IPS-18c (cell line): ENCODE measurements around the gene LOC128125822.
A peak's percentile ranks its signal among the peaks of the same experiment; 100 is the strongest.
"Not testable (repeated sequence)": the region's sequence is repeated elsewhere in the genome, so short reads cannot be mapped to it uniquely, and the experiment has no call there.

Experiments used
- H3K4me3 ChIP-seq: 2 replicates; pipeline ENCODE4 v1.7.0; 2013; ENCODE audit warnings: low read depth, mild to moderate bottlenecking, low read length, moderate library complexity; ENCODE audit not compliant: insufficient read depth
- H3K9me3 ChIP-seq: one replicate; pipeline ENCODE4 v1.6.1; 2013; ENCODE audit warnings: mild to moderate bottlenecking, low read length, moderate library complexity; ENCODE audit not compliant: control insufficient read depth, insufficient read depth

LOC128125822 gene

DNA sequence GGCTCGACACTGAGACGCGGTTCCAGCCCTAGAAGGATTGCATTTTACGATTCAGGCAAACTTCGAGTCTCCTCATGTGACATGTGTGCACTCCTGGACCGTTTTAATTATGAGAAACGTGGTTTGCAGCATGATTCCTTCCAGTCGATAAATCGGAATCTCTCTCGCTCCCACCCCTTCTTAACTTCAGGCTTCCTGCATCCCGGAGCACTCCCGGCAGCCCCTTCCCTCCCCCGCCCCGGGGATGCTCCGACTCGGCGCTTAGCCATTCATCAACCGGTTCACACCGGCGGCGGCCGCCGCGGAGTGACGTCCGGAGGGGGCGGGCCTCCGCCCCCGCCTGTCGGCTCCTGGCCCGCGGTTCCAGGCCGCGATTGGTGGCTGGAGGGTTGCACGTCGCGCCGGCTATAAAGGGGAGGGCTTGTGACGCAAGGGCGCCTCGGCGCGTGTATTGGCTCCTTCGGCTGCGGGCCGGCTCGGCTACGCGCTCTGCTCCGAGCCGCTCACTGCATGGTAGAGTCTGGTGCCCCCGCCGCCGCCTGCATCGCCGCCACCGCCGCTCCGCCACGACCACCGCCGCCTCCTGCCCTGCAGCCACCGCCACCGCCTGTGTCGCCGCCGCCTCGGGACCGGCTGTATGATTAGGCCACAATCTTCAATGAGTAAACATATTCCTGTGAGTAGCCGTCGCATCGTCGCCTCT is at the start of gene LOC128125822, which contains the start of gene PTP4A1:
Gene LOC128125822, plus strand, starts transcription at position 437 of the 703 bp plus-strand sequence.
Gene PTP4A1, plus strand, starts transcription at position 437 of the 703 bp plus-strand sequence. CDS start 4,401 bp downstream, outside the sequence.
- Histone ChIP-seq H3K4me3 (peak within 1 kb of the TSS; percentile 94), H3K9me3 (no peaks in the 10 kb centered on the region)

DNA sequence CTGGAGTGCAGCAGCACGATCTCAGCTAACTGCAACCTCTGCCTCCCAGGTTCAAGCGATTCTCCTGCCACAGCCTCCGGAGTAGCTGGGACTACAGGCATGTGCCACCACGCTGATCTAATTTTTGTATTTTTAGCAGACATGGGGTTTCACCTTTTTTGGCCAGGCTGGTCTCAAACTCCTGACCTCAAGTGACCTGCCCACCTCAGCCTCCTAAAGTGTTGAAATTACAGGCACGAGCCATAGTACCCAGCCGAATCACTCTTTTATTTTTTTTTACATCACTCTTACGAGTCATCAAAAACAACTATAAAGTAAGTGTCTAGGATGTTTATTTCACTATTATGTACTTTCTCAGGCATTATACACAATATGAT is 49.4 kb upstream of the LOC128125822 start:
- not testable (repeated sequence) for H3K4me3 ChIP-seq, H3K9me3 ChIP-seq

DNA sequence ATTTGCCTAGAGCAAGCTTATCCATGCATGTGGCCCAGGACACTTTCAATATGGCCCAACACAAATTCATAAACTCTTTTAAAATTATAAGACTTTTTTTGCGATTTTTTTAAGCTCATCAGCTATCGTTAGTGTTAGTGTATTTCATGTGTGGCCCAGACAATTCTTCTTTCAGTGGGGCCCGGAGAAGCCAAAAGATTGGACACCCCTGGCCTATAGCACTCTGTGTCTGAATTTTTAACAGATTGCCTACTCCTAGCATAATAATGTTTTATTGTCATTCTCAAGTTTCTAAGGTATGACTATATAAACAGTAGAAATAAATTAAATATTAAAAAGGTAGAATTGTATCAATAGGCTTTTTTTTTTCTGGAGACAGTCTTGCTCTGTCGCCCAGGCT is 48.6 kb upstream of the LOC128125822 start:
- no peaks in the 10 kb centered on the region for H3K9me3 ChIP-seq
- no peak overlapping the region for H3K4me3 ChIP-seq

DNA sequence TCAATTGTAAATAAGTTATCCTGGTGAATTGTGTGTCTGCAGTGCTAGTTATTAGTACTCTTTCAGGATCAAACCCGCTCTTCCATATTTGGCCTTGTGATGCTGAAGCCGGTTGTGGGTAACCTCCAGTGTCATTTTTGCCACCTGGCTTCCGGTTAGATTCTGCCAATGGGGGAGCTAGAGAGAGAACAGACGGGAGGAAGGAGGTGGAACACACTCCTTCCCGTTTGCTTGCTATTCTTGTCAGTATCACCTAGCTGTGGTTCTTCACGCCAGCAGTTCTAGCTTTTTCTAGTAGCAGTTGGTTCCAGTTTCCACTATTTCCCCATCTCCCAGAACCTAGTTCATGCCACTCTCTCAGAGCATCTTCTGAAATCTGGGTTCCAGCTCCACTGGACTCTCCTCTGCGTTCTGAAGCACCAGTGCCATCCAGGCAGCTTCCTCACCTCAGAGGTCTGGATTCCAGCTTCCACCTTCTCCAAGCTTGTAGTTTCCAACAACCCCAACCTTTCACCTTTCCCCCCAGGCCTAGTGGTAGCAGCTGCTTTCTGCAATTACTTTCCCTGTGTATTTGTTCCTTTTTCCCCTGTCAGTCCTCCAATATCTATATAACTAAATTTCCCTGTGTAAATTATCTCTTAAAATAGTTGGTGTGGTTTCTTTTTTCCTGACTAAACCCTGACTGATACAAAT is 46.9 kb upstream of the LOC128125822 start:
- Histone ChIP-seq H3K9me3 (no peaks in the 10 kb centered on the region), H3K4me3 (no peak overlapping the region)

- no peaks in the 10 kb centered on the region for H3K9me3 ChIP-seq
- no peak overlapping the region for H3K4me3 ChIP-seq
Observed at GRCh38 chr6:63526931-63527330, 45.3 kb upstream of the LOC128125822 start.

GRCh38 chr6:63527658-63528514 is 44.4 kb upstream of the LOC128125822 start:
- Histone ChIP-seq H3K9me3 (no peaks in the 10 kb centered on the region), H3K4me3 (no peak overlapping the region; the same call in 1 of the 2 replicates)

DNA sequence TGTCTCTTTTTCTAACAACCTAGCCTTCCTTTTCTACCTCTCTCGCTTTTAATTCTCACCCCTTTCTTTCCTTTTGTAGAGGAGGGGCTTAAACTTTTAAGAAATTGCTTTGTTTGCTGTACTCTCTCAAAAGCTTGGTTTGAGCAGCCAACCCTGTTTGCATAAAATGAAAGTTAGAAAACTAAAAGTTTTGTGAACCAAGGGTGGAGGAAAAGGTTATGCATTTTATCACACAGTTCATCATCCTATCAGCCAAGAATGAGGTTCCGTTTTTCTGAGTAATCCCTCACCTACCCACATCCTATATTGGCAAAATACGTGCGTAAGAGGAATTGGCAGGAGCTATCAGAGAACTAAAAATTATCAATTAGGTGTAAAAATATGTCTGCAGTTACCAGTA is 42.8 kb upstream of the LOC128125822 start:
- no peaks in the 10 kb centered on the region for H3K9me3 ChIP-seq
- H3K4me3 ChIP-seq: no peak overlapping the region

DNA sequence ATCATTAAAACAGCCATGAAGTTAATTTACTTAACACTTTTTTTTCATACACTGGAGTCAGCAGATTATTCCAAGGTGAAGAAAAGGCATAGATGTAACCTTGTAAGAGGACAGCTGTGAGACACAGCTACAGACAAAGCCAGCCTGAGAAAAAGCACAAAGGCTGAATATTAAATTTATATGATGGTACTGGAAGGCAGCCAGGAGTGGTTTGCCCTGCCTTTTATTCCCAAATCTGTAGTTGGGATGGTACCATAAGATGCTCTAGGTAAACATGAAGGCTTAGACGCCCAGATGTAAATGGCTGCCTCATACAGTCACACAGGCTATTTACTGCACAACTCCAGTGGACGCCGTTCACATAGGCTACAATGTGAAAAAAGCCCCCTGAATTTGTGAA is 42.1 kb upstream of the LOC128125822 start:
- H3K4me3 ChIP-seq: no peak overlapping the region
- H3K9me3 ChIP-seq: no peaks in the 10 kb centered on the region

DNA sequence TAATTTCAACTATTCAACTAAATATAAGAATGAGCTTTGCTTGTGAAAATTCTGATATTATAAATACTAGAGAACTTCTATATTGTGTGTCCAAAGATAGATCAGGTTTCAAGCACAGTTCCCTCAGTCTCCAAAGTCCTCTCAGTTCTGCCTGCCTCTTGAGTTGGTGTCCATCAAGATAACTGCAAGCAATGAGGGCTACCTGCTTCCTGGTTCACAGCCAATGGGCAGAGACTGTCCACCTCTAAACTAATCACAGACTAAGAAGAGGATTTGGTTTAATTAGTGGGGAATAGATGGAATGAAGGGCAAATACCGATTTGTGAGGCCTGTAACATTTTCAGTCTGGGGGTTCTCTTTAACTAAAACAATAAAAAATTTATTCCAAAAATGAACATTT is 41.3 kb upstream of the LOC128125822 start:
- no peaks in the 10 kb centered on the region for H3K9me3 ChIP-seq
- H3K4me3 ChIP-seq: no peak overlapping the region

DNA sequence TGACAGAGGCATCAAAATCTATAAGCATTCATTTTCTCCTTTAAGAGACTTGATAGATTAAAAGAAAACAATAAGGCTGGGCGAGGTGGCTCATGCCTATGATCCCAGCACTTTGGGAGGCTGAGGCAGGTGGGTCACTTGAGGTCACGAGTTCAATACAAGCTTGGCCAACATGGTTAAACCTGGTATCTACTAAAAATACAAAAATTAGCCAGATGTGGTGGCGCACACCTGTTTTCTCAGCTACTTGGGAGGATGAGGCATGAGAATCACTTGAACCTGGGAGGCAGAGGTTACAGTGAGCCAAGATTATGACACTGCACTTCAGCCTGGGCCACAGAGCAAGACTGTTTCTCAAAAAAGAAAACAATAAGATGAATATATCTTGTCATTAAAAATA is 39.3 kb upstream of the LOC128125822 start:
- Histone ChIP-seq H3K9me3 (no peaks in the 10 kb centered on the region), H3K4me3 (no peak overlapping the region)

DNA sequence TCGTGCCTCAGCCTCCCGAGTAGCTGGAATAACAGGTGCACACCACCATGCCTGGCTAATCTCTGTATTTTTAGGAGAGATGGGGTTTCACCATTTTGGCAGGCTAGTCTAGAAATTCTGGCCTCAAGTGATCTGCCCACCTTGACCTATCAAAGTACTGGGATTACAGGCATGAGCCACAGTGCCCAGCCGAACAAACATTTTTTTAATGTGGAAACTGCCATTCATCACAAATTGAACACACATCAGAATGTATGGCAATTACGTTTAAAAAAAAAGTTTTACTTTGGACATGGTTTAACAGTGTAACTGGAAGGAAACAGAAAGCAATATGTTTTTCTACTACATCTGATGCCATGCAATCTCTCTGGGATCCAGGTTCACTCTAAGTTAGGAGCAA is 38.3 kb upstream of the LOC128125822 start:
- H3K9me3 ChIP-seq: no peaks in the 10 kb centered on the region
- H3K4me3 ChIP-seq: no peak overlapping the region

- H3K4me3 ChIP-seq: no peak overlapping the region
- no peaks in the 10 kb centered on the region for H3K9me3 ChIP-seq
Observed at GRCh38 chr6:63537201-63537958, 34.9 kb upstream of the LOC128125822 start.

- Histone ChIP-seq H3K9me3 (no peaks in the 10 kb centered on the region), H3K4me3 (no peak overlapping the region)
Observed at GRCh38 chr6:63537959-63538300, 34.4 kb upstream of the LOC128125822 start.

DNA sequence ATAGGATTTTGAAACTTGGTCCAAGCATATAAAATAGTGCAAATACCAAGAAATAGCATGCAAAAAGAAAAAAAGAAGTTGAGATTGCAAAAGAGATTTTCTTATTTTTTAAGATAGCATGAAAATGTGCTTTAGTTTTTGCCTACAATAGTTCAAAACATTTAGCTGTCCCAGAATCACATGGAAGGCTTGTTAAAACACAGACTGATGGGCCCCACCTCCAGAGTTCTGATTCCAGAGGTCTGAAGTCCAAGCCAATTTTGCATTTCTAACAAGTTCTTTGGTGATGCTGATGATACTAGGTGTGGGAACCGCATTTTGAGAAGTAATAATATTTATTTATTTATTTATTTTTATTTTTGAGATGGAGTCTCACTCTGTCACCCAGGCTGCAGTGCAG is 33.7 kb upstream of the LOC128125822 start:
- H3K4me3 ChIP-seq: no peak overlapping the region
- H3K9me3 ChIP-seq: no peaks in the 10 kb centered on the region

DNA sequence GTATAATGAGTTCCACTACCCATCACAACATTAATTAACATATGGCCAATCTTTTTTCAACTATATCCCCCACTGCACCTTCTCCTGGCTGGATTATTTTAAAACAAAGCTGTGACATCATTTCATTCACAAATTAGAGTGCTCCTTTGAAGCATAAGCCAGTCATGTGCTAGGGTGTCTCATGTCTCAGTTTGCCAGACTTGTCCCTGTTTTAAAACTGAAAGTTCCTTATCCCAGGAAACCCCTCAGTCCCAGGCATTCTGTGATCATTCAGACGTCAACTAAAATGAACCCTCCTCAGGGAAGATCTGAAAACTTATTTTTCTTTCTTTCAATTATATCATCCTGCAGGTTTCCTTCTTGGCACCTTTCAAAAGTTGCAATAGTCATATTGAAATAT is 29.3 kb upstream of the LOC128125822 start:
- Histone ChIP-seq H3K9me3 (no peaks in the 10 kb centered on the region), H3K4me3 (no peak overlapping the region)

DNA sequence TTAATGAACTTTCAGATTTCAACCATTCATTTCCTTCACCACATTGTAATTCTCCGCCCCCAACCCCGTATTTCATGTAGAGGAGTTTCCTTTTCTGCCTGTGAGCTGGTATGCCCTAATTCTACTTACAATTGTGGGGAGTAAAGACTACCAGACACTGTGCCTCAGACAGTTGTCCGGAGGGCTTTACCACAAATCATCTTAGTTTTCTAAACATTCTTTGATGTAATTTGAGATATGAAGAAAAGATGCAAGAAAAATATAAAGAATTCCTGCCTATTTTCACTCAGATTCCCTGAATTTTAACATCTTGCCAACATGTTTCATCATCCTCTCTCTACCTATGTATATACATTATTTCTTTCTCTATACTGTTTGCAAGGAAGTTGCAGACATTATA is 28.3 kb upstream of the LOC128125822 start:
- H3K9me3 ChIP-seq: no peaks in the 10 kb centered on the region
- no peak overlapping the region for H3K4me3 ChIP-seq

DNA sequence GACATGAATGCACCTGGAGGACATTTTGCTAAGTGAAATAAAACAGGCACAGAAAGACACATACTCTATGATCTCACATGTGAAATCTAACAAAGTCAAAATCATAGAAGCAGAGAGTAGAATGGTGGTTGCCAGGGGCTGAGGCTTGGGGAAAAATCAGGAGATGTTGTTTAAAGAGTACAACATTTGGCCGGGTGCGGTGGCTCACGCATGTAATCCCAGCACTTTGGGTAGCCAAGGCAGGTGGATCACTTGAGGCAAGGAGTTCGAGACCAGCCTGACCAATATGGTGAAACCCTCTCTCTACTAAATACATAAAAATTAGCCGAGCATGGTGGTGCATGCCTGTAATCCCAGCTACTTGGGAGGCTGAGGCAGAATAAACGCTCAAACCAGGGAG is 26.0 kb upstream of the LOC128125822 start:
- no peak overlapping the region for H3K4me3 ChIP-seq
- H3K9me3 ChIP-seq: no peaks in the 10 kb centered on the region
